A549 (cell line): ENCODE data around the gene CP. TPM values are rescaled to one million over a fixed set of nuclear protein-coding genes. Genes with fewer than 3 reads are reported as not detected.

Source experiments
- ATAC-seq, 2 experiments: fragments of 200-7000 bp in 1 of 2; fragments of >200 bp in 1 of 2; cut with Nextera tagmentation in 1 of 2; cut with Tn5 transposase in 1 of 2; 3 replicates each; pipeline versions ENCODE4 v1.8.0 to v1.9.1; 2018 to 2020; ENCODE audit warnings: mild to moderate bottlenecking in 1 of 2, moderate library complexity in 1 of 2
- CTCF ChIA-PET: fragments of 300-600 bp; sonication (Branson Sonifier 250); formaldehyde crosslinking; extraction: SDS; loops from one replicate; lab custom pipeline; 2021; ENCODE audit warnings: antibody characterized with exemption, inconsistent platforms; lab: Yijun Ruan, JAX
- POLR2A ChIA-PET: fragments of 350-600 bp; formaldehyde crosslinking; extraction: SDS; loops from one replicate; lab custom pipeline; 2021; ENCODE audit warnings: antibody characterized with exemption, inconsistent platforms; lab: Yijun Ruan, JAX
- DNase-seq, 2 experiments: peaks; one replicate each; pipeline versions ENCODE4 v3.0.0 to v3.0.0-alpha.2; 2011 to 2016; ENCODE audit warnings: low read depth in 1 of 2, low spot score in 1 of 2
- FAIRE-seq: peaks from 2 replicates; lab custom pipeline; 2011; peaks lifted over from hg19 to GRCh38; lab: Jason Lieb, UNC
- H3K27ac ChIP-seq, 2 experiments: fragments of >200 bp; sonication (Bioruptor Twin); formaldehyde crosslinking; 3 replicates each; pipeline ENCODE4 v1.5.1; 2016 to 2017
- H3K4me1 ChIP-seq: fragments of >200 bp; sonication (Bioruptor Twin); formaldehyde crosslinking; 3 replicates; pipeline ENCODE4 v1.6.1; 2016
- H3K4me2 ChIP-seq: fragments of >200 bp; sonication (Bioruptor Twin); formaldehyde crosslinking; 3 replicates; pipeline ENCODE4 v1.6.1; 2016
- H3K4me3 ChIP-seq: fragments of >200 bp; sonication (Bioruptor Twin); formaldehyde crosslinking; 3 replicates; pipeline ENCODE4 v1.5.1; 2016
- H3K9me3 ChIP-seq: fragments of >200 bp; sonication (Bioruptor Twin); formaldehyde crosslinking; 3 replicates; pipeline ENCODE4 v1.6.1; 2016
- CBX2 ChIP-seq: fragments of 200-600 bp; sonication (generic); IDR thresholded peaks from 2 replicates; pipeline ENCODE4 v1.6.1; 2016; ENCODE audit warnings: low read depth, mild to moderate bottlenecking, borderline replicate concordance
- EHMT2 ChIP-seq: fragments of 200-600 bp; sonication (generic); IDR thresholded peaks from 2 replicates; pipeline ENCODE4 v1.6.1; 2016; ENCODE audit warnings: antibody characterized with exemption, low read depth, mild to moderate bottlenecking, moderate library complexity
- FOXS1 ChIP-seq: fragments of 250-450 bp; sonication (Bioruptor Pico); IDR thresholded peaks from 2 replicates; pipeline ENCODE4 v1.5.0; 2020; ENCODE audit warnings: mild to moderate bottlenecking, moderate library complexity
- GATA3 ChIP-seq: IDR thresholded peaks from 2 replicates; pipeline ENCODE4 v1.6.1; 2012; ENCODE audit warnings: borderline replicate concordance
- HEYL ChIP-seq: fragments of 250-450 bp; sonication (Bioruptor Pico); IDR thresholded peaks from 2 replicates; pipeline ENCODE4 v1.8.0; 2021; ENCODE audit warnings: mild to moderate bottlenecking, moderate library complexity
- HMGXB4 ChIP-seq: fragments of 250-450 bp; sonication (Bioruptor Pico); IDR thresholded peaks from 2 replicates; pipeline ENCODE4 v1.5.0; 2021; ENCODE audit warnings: mild to moderate bottlenecking, moderate library complexity, borderline replicate concordance
- HOXB5 ChIP-seq: fragments of 250-450 bp; sonication (Bioruptor Pico); IDR thresholded peaks from 2 replicates; pipeline ENCODE4 v1.5.0; 2020; ENCODE audit warnings: mild to moderate bottlenecking, moderate library complexity
- KDM1A ChIP-seq: fragments of 200-600 bp; sonication (generic); IDR thresholded peaks from 2 replicates; pipeline ENCODE4 v1.6.1; 2016; ENCODE audit warnings: low read depth, mild to moderate bottlenecking
- KDM5A ChIP-seq: fragments of 200-600 bp; sonication (generic); IDR thresholded peaks from 2 replicates; pipeline ENCODE4 v1.6.1; 2016; ENCODE audit warnings: antibody characterized with exemption, mild to moderate bottlenecking
- MAFK ChIP-seq: fragments of 450-650 bp; IDR thresholded peaks from 2 replicates; pipeline ENCODE4 v1.6.1; 2014; ENCODE audit not compliant: partially characterized antibody
- MYC ChIP-seq: IDR thresholded peaks from 2 replicates; pipeline ENCODE4 v1.6.1; 2012; ENCODE audit warnings: mild to moderate bottlenecking, inconsistent platforms, low read length, improper control_type of control experiment, borderline replicate concordance
- RAD21 ChIP-seq, 2 experiments: fragments of >200 bp in 1 of 2; sonication (Bioruptor Twin) in 1 of 2; formaldehyde crosslinking in 1 of 2; IDR thresholded peaks in 1 of 2; conservative IDR thresholded peaks in 1 of 2; 2 replicates in 1 of 2; 3 replicates in 1 of 2; pipeline ENCODE4 v1.6.1; 2012 to 2018; ENCODE audit warnings: inconsistent platforms in 1 of 2
- RARB ChIP-seq: fragments of 250-450 bp; sonication (Bioruptor Pico); IDR thresholded peaks from 2 replicates; pipeline ENCODE4 v1.8.0; 2021; ENCODE audit warnings: mild to moderate bottlenecking, moderate library complexity
- RFX5 ChIP-seq: fragments of 450-650 bp; IDR thresholded peaks from 2 replicates; pipeline ENCODE4 v1.7.1; 2014; ENCODE audit warnings: antibody characterized with exemption, mild to moderate bottlenecking, moderate library complexity
- RNF2 ChIP-seq: fragments of 200-600 bp; sonication (generic); IDR thresholded peaks from 2 replicates; pipeline ENCODE4 v1.6.1; 2016; ENCODE audit warnings: low read depth, mild to moderate bottlenecking, antibody characterized with exemption, moderate library complexity, borderline replicate concordance
- USF2 ChIP-seq: fragments of 450-650 bp; IDR thresholded peaks from 2 replicates; pipeline ENCODE4 v1.6.1; 2014; ENCODE audit warnings: antibody characterized with exemption
- ZNF302 ChIP-seq: fragments of 250-450 bp; sonication (Bioruptor Pico); IDR thresholded peaks from 2 replicates; pipeline ENCODE4 v1.9.0; 2021; ENCODE audit warnings: inconsistent platforms, mild to moderate bottlenecking, moderate library complexity
- ZSCAN20 ChIP-seq: fragments of 250-450 bp; sonication (Bioruptor Pico); IDR thresholded peaks from 2 replicates; pipeline ENCODE4 v1.8.0; 2022; ENCODE audit warnings: mild to moderate bottlenecking, moderate library complexity
- WGBS: methylation state at CpG from one replicate; pipeline ENCODE4 v1.1.6; 2017; ENCODE audit errors: missing lambda C conversion rate; 5-methylcytosine and 5-hydroxymethylcytosine counted together
- polyA plus RNA-seq, 4 experiments: library from polyadenylated mRNA; depleted of rRNA in 3 of 4; stranded (reverse); fragments of >200 nt; fragmentation: RNase III in 1 of 4; extraction: RNeasy Plus Mini Kit Qiagen cat#74134 plus additional on column Dnase treatment in 1 of 4; gene quantifications; 2 replicates in 3 of 4; 3 replicates in 1 of 4; pipeline ENCODE4 v1.2.3, GENCODE V29; 2011 to 2017
- TF ChIP-seq, protein P1 (sequence below): fragments of >200 bp; sonication (Bioruptor Twin); formaldehyde crosslinking; IDR thresholded peaks from 3 replicates; pipeline ENCODE4 v1.5.1; 2016
- TF ChIP-seq, protein P2 (sequence below): IDR thresholded peaks from 2 replicates; pipeline ENCODE4 v1.6.1; 2012
- TF ChIP-seq, protein P3 (sequence below): fragments of >200 bp; sonication (Bioruptor Twin); formaldehyde crosslinking; IDR thresholded peaks from 2 replicates; pipeline ENCODE4 v1.6.1; 2016
- TF ChIP-seq, protein P4 (sequence below): fragments of 200-600 bp; sonication (generic); IDR thresholded peaks from 2 replicates; pipeline ENCODE4 v1.6.1; 2016; ENCODE audit warnings: antibody characterized with exemption, mild to moderate bottlenecking, moderate library complexity

The CP gene
- polyA plus RNA-seq, 2 of the 4 experiments (the other 2 are of a cell fraction), result 5.2 to 42.6 TPM

- ChIA-PET CTCF (no interaction called here), POLR2A (no interaction called here)
- Histone ChIP-seq H3K9me3 (no peaks in the 10 kb centered on the region), H3K4me2 (no peak overlapping the region), H3K4me1 (no peaks in the 10 kb centered on the region), H3K4me3 (no peak overlapping the region), H3K27ac (no peak overlapping the region)
- ATAC-seq, result no peak
- no peak for FAIRE-seq
- WGBS, result 95% methylated on average over 6 of the region's 6 CpGs
- DNase-seq, result no peak
- TF ChIP-seq MAFK, result no peak
- no peak for TF ChIP-seq GATA3
- TF ChIP-seq CBX2, result no peak
- no peak for TF ChIP-seq RARB (CRISPR knock-in tag)
- TF ChIP-seq, protein P1, sequence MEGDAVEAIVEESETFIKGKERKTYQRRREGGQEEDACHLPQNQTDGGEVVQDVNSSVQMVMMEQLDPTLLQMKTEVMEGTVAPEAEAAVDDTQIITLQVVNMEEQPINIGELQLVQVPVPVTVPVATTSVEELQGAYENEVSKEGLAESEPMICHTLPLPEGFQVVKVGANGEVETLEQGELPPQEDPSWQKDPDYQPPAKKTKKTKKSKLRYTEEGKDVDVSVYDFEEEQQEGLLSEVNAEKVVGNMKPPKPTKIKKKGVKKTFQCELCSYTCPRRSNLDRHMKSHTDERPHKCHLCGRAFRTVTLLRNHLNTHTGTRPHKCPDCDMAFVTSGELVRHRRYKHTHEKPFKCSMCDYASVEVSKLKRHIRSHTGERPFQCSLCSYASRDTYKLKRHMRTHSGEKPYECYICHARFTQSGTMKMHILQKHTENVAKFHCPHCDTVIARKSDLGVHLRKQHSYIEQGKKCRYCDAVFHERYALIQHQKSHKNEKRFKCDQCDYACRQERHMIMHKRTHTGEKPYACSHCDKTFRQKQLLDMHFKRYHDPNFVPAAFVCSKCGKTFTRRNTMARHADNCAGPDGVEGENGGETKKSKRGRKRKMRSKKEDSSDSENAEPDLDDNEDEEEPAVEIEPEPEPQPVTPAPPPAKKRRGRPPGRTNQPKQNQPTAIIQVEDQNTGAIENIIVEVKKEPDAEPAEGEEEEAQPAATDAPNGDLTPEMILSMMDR, result no peak
- no peak for TF ChIP-seq KDM1A
- no peak for TF ChIP-seq RAD21 (conservative IDR thresholded peaks at IDR 0.05 in 1 of 2, IDR thresholded peaks at IDR 0.05 in 1 of 2)
- TF ChIP-seq MYC, result no peak
- TF ChIP-seq FOXS1 (CRISPR knock-in tag), result no peak
- TF ChIP-seq, protein P2, sequence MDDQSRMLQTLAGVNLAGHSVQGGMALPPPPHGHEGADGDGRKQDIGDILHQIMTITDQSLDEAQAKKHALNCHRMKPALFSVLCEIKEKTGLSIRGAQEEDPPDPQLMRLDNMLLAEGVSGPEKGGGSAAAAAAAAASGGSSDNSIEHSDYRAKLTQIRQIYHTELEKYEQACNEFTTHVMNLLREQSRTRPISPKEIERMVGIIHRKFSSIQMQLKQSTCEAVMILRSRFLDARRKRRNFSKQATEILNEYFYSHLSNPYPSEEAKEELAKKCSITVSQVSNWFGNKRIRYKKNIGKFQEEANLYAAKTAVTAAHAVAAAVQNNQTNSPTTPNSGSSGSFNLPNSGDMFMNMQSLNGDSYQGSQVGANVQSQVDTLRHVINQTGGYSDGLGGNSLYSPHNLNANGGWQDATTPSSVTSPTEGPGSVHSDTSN, result no peak
- no peak for TF ChIP-seq ZNF302 (CRISPR knock-in tag)
- TF ChIP-seq RNF2, result no peak
- no peak for TF ChIP-seq EHMT2
- no peak for TF ChIP-seq RFX5
- no peak for TF ChIP-seq KDM5A
- no peak for TF ChIP-seq HMGXB4 (CRISPR knock-in tag)
- no peak for TF ChIP-seq HEYL (CRISPR knock-in tag)
- TF ChIP-seq, protein P3, sequence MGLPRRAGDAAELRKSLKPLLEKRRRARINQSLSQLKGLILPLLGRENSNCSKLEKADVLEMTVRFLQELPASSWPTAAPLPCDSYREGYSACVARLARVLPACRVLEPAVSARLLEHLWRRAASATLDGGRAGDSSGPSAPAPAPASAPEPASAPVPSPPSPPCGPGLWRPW, result no peak
- no peak for TF ChIP-seq HOXB5 (CRISPR knock-in tag)
Observed at GRCh38 chr3:149150436-149150835, 71.2 kb downstream of the CP start.

- no peak for ATAC-seq
- H3K27ac ChIP-seq, result no peak overlapping the region
- no peak for TF ChIP-seq USF2
- no peak for TF ChIP-seq ZSCAN20
- TF ChIP-seq, protein P4, sequence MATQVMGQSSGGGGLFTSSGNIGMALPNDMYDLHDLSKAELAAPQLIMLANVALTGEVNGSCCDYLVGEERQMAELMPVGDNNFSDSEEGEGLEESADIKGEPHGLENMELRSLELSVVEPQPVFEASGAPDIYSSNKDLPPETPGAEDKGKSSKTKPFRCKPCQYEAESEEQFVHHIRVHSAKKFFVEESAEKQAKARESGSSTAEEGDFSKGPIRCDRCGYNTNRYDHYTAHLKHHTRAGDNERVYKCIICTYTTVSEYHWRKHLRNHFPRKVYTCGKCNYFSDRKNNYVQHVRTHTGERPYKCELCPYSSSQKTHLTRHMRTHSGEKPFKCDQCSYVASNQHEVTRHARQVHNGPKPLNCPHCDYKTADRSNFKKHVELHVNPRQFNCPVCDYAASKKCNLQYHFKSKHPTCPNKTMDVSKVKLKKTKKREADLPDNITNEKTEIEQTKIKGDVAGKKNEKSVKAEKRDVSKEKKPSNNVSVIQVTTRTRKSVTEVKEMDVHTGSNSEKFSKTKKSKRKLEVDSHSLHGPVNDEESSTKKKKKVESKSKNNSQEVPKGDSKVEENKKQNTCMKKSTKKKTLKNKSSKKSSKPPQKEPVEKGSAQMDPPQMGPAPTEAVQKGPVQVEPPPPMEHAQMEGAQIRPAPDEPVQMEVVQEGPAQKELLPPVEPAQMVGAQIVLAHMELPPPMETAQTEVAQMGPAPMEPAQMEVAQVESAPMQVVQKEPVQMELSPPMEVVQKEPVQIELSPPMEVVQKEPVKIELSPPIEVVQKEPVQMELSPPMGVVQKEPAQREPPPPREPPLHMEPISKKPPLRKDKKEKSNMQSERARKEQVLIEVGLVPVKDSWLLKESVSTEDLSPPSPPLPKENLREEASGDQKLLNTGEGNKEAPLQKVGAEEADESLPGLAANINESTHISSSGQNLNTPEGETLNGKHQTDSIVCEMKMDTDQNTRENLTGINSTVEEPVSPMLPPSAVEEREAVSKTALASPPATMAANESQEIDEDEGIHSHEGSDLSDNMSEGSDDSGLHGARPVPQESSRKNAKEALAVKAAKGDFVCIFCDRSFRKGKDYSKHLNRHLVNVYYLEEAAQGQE, result no peak
- TF ChIP-seq, protein P3, result no peak
- TF ChIP-seq, all 56 proteins: peak for 0
- no peak for DNase-seq
- POLR2A ChIA-PET, result no interaction called here
- Histone ChIP-seq H3K4me3 (no peak overlapping the region), H3K4me1 (no peaks in the 10 kb centered on the region), H3K9me3 (no peaks in the 10 kb centered on the region), H3K4me2 (no peak overlapping the region)
- no peak for FAIRE-seq
- WGBS, result 90% methylated on average over 1 of the region's 1 CpG
- CTCF ChIA-PET, result interaction anchor here (0.7 to 2.2 kb wide), 4 partner anchors 10 to 26 kb away, joined by 3 to 13 read pairs (median 3); no protein-coding TSS in a partner anchor
Observed at GRCh38 chr3:149145974-149146373, 75.7 kb downstream of the CP start.
